Endothelial cell of umbilical vein (primary cell): ENCODE data around the gene SETBP1. TPM values are rescaled to one million over a fixed set of nuclear protein-coding genes. Genes with fewer than 3 reads are reported as not detected.

Source experiments
- BruUV-seq: library from RNA; stranded (reverse); fragments of 400-500 nt; replicated peaks from 2 replicates; lab custom pipeline; 2021; lab: Mats Ljungman, UMichigan
- CTCF ChIA-PET: fragments of 300-600, 350-600 bp; sonication (Branson Sonifier 250); formaldehyde crosslinking; loops from one replicate; lab custom pipeline; 2021; ENCODE audit warnings: antibody characterized with exemption, inconsistent platforms; lab: Charles Lee
- POLR2A ChIA-PET: fragments of 300-600, 350-600 bp; sonication (Branson Sonifier 250); formaldehyde crosslinking; loops from one replicate; lab custom pipeline; 2021; ENCODE audit warnings: antibody characterized with exemption, inconsistent platforms; lab: Charles Lee
- DNase-seq: peaks from one replicate; pipeline ENCODE4 v3.0.0-alpha.2; 2011; ENCODE audit warnings: low read depth, low spot score
- FAIRE-seq: peaks from 2 replicates; lab custom pipeline; 2011; peaks lifted over from hg19 to GRCh38; lab: Jason Lieb, UNC
- H2AFZ ChIP-seq: 2 replicates; pipeline ENCODE4 v1.6.0; 2012; ENCODE audit warnings: low read depth, low read length, control low read depth, inconsistent platforms
- H3K27ac ChIP-seq: 2 replicates; pipeline ENCODE4 v1.5.1; 2011; ENCODE audit warnings: low read depth, mild to moderate bottlenecking, control low read depth, low read length, moderate library complexity; ENCODE audit not compliant: insufficient read depth
- H3K27me3 ChIP-seq, 2 experiments: 2 replicates each; pipeline versions ENCODE4 v1.6.0 to v1.6.1; 2011; ENCODE audit warnings: low read length in 2 of 2, mixed read lengths in 1 of 2; ENCODE audit not compliant: control insufficient read depth in 2 of 2, insufficient read depth in 2 of 2
- H3K36me3 ChIP-seq, 2 experiments: 2 replicates in 1 of 2; 3 replicates in 1 of 2; pipeline ENCODE4 v1.5.1; 2011; ENCODE audit warnings: low read length in 2 of 2, mild to moderate bottlenecking in 1 of 2, moderate library complexity in 1 of 2; ENCODE audit not compliant: control insufficient read depth in 2 of 2, insufficient read depth in 2 of 2; ENCODE audit errors: extremely low read depth in 1 of 2
- H3K4me1 ChIP-seq: 3 replicates; pipeline ENCODE4 v1.5.1; 2011; ENCODE audit warnings: mild to moderate bottlenecking, low read length; ENCODE audit not compliant: control insufficient read depth, insufficient read depth; ENCODE audit errors: extremely low read depth
- H3K4me2 ChIP-seq: 2 replicates; pipeline ENCODE4 v1.6.1; 2011; ENCODE audit warnings: low read length, control low read depth, mixed read lengths; ENCODE audit not compliant: insufficient read depth
- H3K4me3 ChIP-seq, 3 experiments: fragments of 200-600 bp in 1 of 3; sonication (generic), shearing (Covaris generic) in 1 of 3; replicated peaks in 1 of 3; 2 replicates each; pipeline ENCODE4 v1.5.1; 2011 to 2016; ENCODE audit warnings: control low read depth in 3 of 3, low read length in 3 of 3, mild to moderate bottlenecking in 2 of 3, inconsistent platforms in 1 of 3, low read depth in 1 of 3, moderate library complexity in 1 of 3; ENCODE audit not compliant: insufficient read depth in 1 of 3
- H3K79me2 ChIP-seq: 2 replicates; pipeline ENCODE4 v1.6.0; 2012; ENCODE audit warnings: low read length, inconsistent platforms; ENCODE audit not compliant: control insufficient read depth, insufficient read depth
- H3K9ac ChIP-seq: replicated peaks from 2 replicates; pipeline ENCODE3; 2011; ENCODE audit warnings: low read length, control low read depth; ENCODE audit not compliant: insufficient read depth; ENCODE audit errors: extremely low read depth
- H3K9me1 ChIP-seq: replicated peaks from 3 replicates; pipeline ENCODE4 v1.6.0; 2011; ENCODE audit warnings: mild to moderate bottlenecking, low read length; ENCODE audit not compliant: control insufficient read depth, insufficient read depth; ENCODE audit errors: extremely low read depth
- H3K9me3 ChIP-seq: replicated peaks from 2 replicates; pipeline ENCODE4 v1.5.1; 2012; ENCODE audit warnings: low read length, inconsistent platforms; ENCODE audit not compliant: control insufficient read depth, insufficient read depth
- H4K20me1 ChIP-seq: replicated peaks from 2 replicates; pipeline ENCODE3; 2011; ENCODE audit warnings: mild to moderate bottlenecking, low read length; ENCODE audit not compliant: control insufficient read depth, insufficient read depth; ENCODE audit errors: extremely low read depth
- CTCF ChIP-seq, 2 donors: IDR thresholded peaks; 1 replicate in 1 of 2; 2 replicates in 1 of 2; pipeline ENCODE4 v1.5.1; 2011; ENCODE audit warnings: low read length in 2 of 2, mild to moderate bottlenecking in 2 of 2, moderate library complexity in 2 of 2, control low read depth in 1 of 2, inconsistent platforms in 1 of 2, low read depth in 1 of 2; ENCODE audit not compliant: insufficient read depth in 1 of 2; ENCODE audit errors: extremely low read depth in 1 of 2
- EZH2 ChIP-seq: IDR thresholded peaks from 2 replicates; pipeline ENCODE4 v1.6.1; 2012; ENCODE audit warnings: borderline replicate concordance, low read depth, mild to moderate bottlenecking, moderate library complexity, low read length, inconsistent platforms; ENCODE audit not compliant: severe bottlenecking
- FOS ChIP-seq: IDR thresholded peaks from 2 replicates; pipeline ENCODE4 v1.6.1; 2011; ENCODE audit warnings: mild to moderate bottlenecking, low read length, moderate library complexity, borderline replicate concordance; ENCODE audit not compliant: insufficient read depth
- GATA2 ChIP-seq: IDR thresholded peaks from 2 replicates; pipeline ENCODE4 v1.7.0; 2011; ENCODE audit warnings: low read depth, mild to moderate bottlenecking, moderate library complexity, mixed read lengths, low read length; ENCODE audit not compliant: insufficient read length, insufficient read depth
- JUN ChIP-seq: IDR thresholded peaks from 2 replicates; pipeline ENCODE4 v1.6.1; 2011; ENCODE audit warnings: borderline replicate concordance, low read depth; ENCODE audit not compliant: insufficient read length, insufficient read depth
- MAX ChIP-seq: IDR thresholded peaks from 2 replicates; pipeline ENCODE4 v1.6.1; 2011; ENCODE audit not compliant: insufficient read depth, insufficient read length
- MYC ChIP-seq: IDR thresholded peaks from one replicate; pipeline ENCODE4 v1.6.1; 2011; ENCODE audit warnings: mild to moderate bottlenecking, low read depth, low read length
- POLR2A ChIP-seq: IDR thresholded peaks from 2 replicates; pipeline ENCODE4 v1.6.1; 2012; ENCODE audit warnings: low read depth, mild to moderate bottlenecking, control low read depth, low read length
- POLR2AphosphoS5 ChIP-seq: IDR thresholded peaks from 2 replicates; pipeline ENCODE4 v1.6.1; 2012; ENCODE audit warnings: low read depth, mild to moderate bottlenecking, control low read depth, low read length, moderate library complexity; ENCODE audit not compliant: insufficient read depth
- dilution Hi-C: fragments of 300-500 bp; cut with MboI; formaldehyde crosslinking; loops from one replicate; pipeline ENCODE4 v1.15.0; 2019; ENCODE audit warnings: low sequenced_read_pairs; ENCODE audit not compliant: extremely low pct_ligation_motif_present
- intact Hi-C: fragments of 100-400 bp; cut with micrococcal nuclease; formaldehyde crosslinking; loops from one replicate; pipeline ENCODE4 v1.10.0; 2022
- polyA plus RNA-seq, 4 experiments: library from polyadenylated mRNA; depleted of rRNA in 3 of 4; stranded (reverse) in 3 of 4; unstranded in 1 of 4; fragments of >200 nt; gene quantifications; 2 replicates each; pipeline versions ENCODE4 v1.2.1 to v1.2.3, GENCODE V29; 2011 to 2012; ENCODE audit warnings: missing spikeins in 1 of 4
- total RNA-seq: library from RNA; stranded (reverse); gene quantifications from 2 replicates; pipeline ENCODE4 v1.2.3, GENCODE V29; 2021

Gene SETBP1
- total and polyA plus RNA-seq, 2 donors (not counting 3 experiments of a cell fraction or from before 2014, with no cell fraction given) = 0.76 to 3.1 TPM

GRCh38 chr18:44654573-44654972, 26.1 kb upstream of the SETBP1 start:
- FAIRE-seq = no peak
- Histone ChIP-seq H3K4me2 (no peak overlapping the region), H3K9me3 (no peaks in the 10 kb centered on the region), H3K9me1 (no peaks in the 10 kb centered on the region), H3K79me2 (no peaks in the 10 kb centered on the region), H3K36me3 (no peaks in the 10 kb centered on the region), H4K20me1 (no peaks in the 10 kb centered on the region), H3K4me3 (no peak overlapping the region), H3K27ac (no peak overlapping the region), H3K4me1 (no peaks in the 10 kb centered on the region), H2AFZ (no peak overlapping the region), H3K27me3 (no peaks in the 10 kb centered on the region), H3K9ac (no peak overlapping the region)
- no peak for TF ChIP-seq JUN
- no peak for TF ChIP-seq GATA2
- TF ChIP-seq MYC = no peak
- TF ChIP-seq POLR2A = no peak
- no peak for TF ChIP-seq FOS
- no peak for TF ChIP-seq EZH2
- no peak for TF ChIP-seq MAX
- no peak for TF ChIP-seq POLR2AphosphoS5
- TF ChIP-seq CTCF (IDR thresholded peaks at IDR 0.05; ENCODE audit: extremely low read depth in 1 of 2, insufficient read depth in 1 of 2, low read depth in 1 of 2, low read length in 2 of 2) = no peak
- DNase-seq = peak; percentile 83
- ChIA-PET CTCF (no interaction called here), POLR2A (no interaction called here)
- dilution Hi-C loops (no loop called here), intact Hi-C loops (no loop called here)
- no TSS peak for BruUV-seq
